GM19397 (cell line): ENCODE data around the gene NRF1.

Source experiments
- ATAC-seq: cut with Tn5 transposase; IDR thresholded peaks from one replicate; pipeline ENCODE4 v1.9.1; 2021; ENCODE audit warnings: mild to moderate bottlenecking, moderate library complexity; ENCODE audit not compliant: unreplicated experiment

The NRF1 gene

DNA sequence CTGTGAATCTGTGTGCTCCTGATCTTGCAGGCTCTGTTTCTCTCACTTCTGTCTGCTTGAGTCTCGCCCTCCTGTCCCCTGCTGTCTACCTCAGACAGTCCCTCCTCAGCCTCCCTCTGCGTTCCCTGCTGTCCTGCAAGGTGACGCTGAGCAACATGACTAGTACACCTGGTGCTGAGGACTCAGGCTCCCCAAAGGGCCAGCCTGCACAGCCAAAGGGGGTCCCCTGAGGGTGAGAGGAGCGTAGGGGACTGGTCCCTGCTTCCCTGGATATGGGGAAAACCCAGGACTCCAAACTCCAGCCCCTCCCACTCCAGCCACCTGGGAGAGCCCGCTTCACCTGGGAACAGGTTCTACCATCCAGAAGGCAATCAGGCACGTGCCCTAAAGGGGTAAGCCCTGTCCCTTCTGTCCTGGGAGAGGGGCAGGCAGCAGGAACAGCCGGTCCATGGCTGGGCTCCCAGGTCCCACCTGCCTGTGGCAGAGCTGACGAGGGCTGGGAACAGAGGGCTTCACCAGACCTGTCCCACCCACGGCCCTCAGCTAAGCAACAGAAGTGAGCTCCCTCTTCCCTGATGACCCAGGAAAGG is 184.8 kb downstream of the NRF1 start:
- no peak for ATAC-seq

DNA sequence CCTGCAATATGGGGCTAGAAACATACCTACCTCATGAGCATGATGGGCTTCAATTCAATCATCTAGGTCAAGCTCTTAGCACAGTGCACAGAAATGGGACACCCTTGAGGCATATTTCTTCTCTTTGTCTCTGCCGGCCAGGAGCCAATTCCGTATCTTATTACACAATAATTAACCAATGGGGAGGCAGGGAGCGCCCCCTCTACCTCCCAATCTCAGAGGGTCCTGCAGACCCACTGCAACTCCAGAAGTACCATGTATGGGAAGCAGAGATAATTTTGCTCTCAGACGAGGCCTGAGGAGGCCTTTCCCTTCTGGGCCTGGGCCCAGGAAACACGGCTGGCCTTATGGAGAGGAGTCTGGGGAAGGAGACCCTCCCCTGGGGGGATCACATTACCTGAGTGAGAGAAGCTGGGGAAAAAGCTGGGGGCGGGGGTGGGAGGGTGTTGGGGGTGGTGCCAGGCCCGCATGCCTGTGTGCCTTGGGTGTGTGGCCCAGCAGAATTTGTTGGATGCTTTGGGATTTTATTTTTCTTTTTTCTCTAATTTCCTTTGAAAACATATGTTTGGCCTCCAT is 185.8 kb downstream of the NRF1 start:
- ATAC-seq: no peak

DNA sequence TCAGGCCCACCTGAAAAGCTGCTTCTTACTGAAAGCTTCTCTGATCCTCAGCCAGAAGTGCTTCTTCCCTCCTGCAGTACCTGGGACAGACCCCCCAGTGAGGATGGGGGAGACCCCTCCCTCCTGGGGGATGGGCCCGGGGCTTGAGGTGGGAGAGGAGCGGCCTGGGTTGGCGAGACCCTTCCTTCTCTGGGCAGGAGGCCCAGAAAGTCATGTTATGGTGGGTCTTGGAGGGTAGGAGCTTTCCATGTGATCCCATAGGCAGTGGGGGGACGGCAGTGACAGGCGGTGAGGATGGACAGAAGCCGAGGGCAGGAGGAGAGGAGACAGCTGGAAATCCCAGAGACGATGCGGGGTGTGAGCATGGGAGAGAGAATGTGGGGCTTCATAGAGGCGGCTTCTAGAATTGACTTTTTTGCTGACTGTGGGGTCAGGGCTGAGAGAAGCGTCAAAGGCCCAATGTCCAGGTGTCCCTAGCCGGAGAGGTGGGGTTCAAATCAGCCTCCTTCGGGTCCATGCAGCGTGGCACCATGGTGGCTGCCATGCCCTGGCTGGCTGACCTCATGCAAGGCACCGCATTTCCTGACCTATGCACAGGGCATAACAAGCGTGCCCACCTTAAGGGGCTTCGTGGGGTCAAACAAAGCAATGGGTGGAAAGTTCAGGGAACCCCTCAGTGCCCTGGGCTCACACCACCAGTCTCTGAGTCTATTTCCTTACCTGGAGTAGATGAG is 187.3 kb downstream of the NRF1 start:
- ATAC-seq: no peak

DNA sequence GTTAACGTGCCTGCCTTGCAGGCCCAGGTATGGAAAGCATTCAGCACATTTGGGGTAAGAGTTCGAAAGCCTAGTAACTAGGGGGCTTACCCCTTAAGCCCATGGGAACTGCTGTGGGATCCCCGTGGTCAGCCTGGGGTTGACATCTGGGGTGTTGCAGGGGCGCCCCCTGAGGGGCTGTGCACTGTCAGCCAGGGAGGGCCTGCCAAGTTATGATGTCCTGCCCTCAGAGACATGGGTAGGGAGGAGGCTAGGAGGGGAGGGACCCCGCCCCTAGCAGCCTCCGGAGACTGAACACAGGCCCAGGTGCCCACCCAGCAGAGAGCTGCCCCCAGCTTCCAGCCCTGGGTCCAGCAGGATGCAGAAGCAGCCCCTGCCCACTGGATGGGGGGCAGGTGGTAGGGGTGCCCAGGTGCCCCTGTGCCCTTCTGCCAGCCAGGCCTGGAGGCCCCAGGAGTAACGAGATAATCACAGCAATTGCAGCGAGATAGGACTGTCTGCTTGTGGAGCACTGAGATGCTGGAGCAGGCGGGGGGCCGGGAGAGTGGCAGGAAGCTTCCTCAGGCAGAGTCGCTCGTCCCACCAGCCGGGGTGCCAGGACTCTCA is 187.9 kb downstream of the NRF1 start:
- ATAC-seq: no peak

DNA sequence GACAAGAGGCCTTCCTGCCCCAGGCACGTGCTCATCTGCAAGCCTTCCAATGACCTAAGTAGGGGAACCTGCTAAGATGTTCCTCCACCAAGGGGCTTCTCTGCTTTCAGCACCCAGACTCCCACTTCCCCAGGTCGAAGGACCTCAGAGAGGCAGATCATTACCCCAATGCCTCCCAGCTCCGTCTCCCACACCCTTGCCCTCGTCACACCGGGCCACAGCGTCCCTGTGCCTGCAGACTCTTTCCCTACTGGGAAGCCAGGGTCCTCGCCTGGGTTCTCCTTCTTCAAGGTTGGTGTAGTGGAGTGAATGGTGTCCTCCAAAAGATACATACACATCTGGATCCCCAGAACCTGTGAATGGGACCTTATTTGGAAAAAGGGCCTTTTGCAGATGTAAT is 189.4 kb downstream of the NRF1 start:
- ATAC-seq: no peak

DNA sequence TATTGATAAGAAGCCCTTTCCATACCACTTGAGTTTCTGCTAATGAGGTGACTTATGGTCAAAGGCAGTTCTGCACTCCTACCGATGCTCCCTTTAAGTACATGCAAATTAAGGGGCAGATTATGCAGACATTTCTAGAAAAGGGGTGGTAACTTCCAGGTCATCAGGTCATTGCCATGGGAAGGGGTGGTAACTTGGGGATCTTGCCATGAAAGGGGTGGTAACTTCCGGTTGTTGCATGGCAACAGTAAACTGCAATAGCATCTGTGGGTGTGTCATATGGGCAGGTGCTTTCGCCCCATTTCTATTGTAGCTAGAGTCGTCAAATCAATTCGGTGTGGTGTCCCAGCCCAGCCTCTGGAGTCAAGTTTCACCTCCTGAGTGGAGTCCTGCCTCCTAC is 190.4 kb downstream of the NRF1 start:
- no peak for ATAC-seq

DNA sequence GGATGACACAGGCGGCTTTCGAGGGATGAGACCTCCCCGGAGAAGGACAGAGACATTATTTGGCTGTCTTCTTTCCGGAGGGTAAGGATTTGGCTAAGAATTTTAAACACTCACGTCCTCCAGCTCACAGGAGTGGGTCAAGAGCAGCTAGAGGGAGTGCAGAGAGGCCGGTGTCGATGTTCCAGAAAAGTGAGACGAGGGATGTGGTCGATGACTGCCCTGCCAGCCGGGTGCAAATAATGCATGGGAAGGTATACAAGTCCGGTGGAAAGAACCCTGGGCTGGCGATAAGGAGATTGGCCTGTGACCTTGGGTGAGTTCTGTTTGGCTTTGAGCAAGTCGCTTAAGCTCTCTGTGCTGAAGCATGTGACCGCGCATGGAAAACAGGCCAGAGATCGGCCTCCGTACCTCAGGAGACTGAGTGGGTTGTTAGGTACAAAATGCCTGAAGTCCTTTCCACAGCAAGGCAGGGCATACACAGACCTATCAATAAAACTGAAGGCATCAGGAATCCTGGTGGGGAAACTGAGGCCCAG is 192.1 kb downstream of the NRF1 start:
- ATAC-seq: no peak

DNA sequence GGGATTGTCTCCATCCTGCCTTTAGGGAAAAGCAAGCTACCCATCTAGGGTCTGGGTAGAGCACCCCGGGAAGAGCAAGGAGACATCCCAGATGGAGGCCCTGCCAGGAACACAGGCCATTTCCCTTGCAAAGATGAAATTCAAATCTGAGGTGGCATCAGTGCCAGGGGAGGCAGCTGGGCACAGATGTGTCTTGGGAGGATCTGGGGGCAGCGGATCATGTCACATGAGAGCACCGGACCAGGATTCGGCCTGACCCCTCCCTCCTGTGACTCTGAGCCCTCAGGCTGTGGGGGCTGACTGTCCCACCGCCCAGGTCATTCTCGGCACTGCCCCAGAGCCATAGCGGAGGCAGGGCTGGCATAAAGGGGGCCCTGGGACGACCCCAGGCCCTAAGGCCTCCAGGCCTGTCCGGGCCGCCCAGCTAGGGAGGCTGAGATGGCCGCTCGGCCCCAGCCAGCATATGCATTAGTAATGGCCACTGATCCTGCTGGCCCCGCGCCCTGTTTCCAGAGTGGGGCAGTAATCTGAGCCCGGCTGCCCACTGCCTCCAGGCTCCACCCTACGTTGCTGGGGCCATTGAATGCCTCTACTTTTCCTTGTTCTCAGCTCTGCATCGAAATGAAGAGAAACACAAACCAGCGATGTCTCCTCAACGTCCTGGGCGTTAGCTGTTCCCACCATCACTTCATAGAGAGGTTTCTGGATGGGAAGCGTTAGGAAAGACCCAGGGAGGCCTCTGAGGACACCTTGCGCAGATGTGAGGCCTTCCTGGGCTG is 192.8 kb downstream of the NRF1 start:
- ATAC-seq: no peak

DNA sequence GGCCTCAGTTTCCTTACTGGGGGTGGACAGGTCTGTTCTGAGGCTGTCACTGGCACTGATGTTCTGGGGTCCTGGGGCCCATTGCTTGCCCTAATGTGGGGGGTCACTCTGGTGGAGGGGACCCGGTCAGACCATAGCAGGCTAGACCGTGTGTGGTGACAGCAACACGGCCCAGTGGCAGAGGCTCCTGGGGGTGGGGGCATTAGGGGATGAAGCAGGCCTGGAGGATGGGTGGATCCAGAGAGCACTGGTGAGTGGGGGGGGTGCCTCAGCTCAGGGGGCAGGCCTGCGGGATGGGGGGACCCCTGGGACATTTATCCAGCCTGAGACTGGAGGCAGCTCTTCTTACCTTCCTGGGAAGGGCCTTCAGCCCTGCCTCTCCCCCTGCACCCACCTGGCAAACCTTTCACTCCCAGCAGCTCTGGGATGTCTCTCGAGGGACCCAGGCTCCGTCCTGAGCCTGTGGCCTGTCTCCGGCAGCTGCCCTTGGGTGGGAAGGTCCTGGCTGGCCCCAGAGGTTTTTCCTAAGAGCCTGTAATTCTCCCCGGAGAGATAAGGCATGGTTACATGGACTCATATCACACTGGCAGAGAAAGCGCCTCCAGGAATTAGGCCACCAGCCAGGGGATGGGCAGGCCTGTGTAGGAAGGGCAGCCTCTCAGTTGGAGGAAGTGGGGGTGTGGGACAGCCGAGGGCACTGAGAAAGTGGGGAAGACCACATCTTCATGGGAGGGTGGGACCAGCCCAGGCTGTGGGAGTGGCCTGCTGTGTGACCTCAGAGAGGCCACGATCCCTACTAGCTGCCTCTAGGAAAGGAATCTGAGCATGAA is 193.6 kb downstream of the NRF1 start:
- ATAC-seq: no peak
